GM18505 (cell line): ENCODE measurements around the gene NR2E1.

Source experiments
- ATAC-seq: cut with Tn5 transposase; IDR thresholded peaks from one replicate; pipeline ENCODE4 v1.9.1; 2021; ENCODE audit not compliant: unreplicated experiment
- POLR2A ChIP-seq: IDR thresholded peaks from 4 replicates; pipeline ENCODE4 v1.6.1; 2011; ENCODE audit warnings: borderline replicate concordance; ENCODE audit not compliant: insufficient read depth, insufficient read length; ENCODE audit errors: extremely low read depth

NR2E1 gene

GRCh38 chr6:108163644-108164542 lies 1.9 kb upstream of the NR2E1 start:
- TF ChIP-seq POLR2A = no peak
- ATAC-seq = no peak

- no peak for TF ChIP-seq POLR2A
- ATAC-seq = no peak
Observed at GRCh38 chr6:108164543-108164814, 1.3 kb upstream of the NR2E1 start.

GRCh38 chr6:108164815-108165706 lies 761 bp upstream of the NR2E1 start:
- ATAC-seq = no peak
- TF ChIP-seq POLR2A = no peak

GRCh38 chr6:108166664-108167448 lies 1.0 kb downstream of the NR2E1 start:
- no peak for ATAC-seq

GRCh38 chr6:108167449-108168089 lies 1.7 kb downstream of the NR2E1 start:
- no peak for ATAC-seq

More at GRCh38 chr6:108166664-108167448, 1.0 kb downstream of the NR2E1 start:
- no peak for TF ChIP-seq POLR2A

GRCh38 chr6:108168090-108168463 lies 2.3 kb downstream of the NR2E1 start:
- no peak for ATAC-seq
- TF ChIP-seq POLR2A = no peak

More at GRCh38 chr6:108167449-108168089, 1.7 kb downstream of the NR2E1 start:
- TF ChIP-seq POLR2A = no peak

GRCh38 chr6:108168501-108169463 lies 3.0 kb downstream of the NR2E1 start:
- no peak for TF ChIP-seq POLR2A

GRCh38 chr6:108169464-108170331 lies 3.9 kb downstream of the NR2E1 start:
- TF ChIP-seq POLR2A = no peak
- no peak for ATAC-seq

More at GRCh38 chr6:108168501-108169463, 3.0 kb downstream of the NR2E1 start:
- ATAC-seq = no peak

GRCh38 chr6:108170332-108171290 lies 4.8 kb downstream of the NR2E1 start:
- TF ChIP-seq POLR2A = no peak
- no peak for ATAC-seq
